ENCODE results near the gene MTREX.
"Not testable (repeated sequence)": the region's sequence is repeated elsewhere in the genome, so short reads cannot be mapped to it uniquely, and the experiment has no call there.

MTREX gene

DNA sequence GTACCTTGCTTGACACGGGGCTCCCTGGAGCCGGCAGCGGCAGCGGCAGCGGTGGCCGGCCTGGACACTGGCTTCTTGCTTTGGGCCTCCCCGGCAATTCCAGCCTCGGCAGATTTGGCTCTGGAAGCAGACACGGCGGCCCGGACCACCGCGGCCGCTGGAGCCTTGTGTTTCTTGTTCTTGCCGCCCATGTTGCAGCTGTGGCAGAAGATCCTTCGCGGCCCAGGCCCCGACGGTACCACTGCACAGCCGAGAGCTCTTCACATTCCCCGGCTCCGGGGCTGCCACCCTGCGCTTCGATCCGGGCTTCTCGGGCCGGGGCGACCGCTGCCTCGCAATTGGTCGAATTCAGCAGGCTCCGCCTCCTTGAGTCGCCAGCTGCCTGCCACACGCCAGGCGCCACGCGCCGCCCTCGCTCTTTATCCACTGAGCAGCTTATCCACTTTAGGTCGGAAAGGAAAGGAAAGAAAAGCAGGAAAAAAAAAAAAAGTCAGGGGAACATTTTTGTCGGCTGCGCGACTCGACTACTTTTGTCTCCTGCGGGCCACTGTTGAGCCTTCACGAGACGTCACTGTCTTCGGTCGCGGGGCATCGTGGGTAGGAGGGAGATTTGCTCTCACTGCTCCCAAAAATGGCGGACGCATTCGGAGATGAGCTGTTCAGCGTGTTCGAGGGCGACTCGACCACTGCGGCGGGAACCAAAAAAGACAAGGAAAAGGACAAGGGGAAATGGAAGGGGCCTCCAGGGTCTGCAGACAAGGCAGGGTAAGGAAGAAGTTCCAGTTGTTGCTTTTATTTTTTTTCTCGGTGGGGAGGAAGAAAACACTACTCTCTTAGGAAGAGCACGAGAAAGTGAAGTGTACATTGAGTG is at the start of gene MTREX, which contains the start of gene DHX29:
MTREX (plus strand) TSS at position 607 of the 871 bp plus-strand sequence; CDS start at position 632, 25 bp downstream.
DHX29 (minus strand) TSS at position 312 of the 871 bp plus-strand sequence; CDS start at position 191, 121 bp downstream.
- DNase-seq: peak; percentile 83

GRCh38 chr5:55258339-55258738 is 49.5 kb upstream of the MTREX start:
- no peak for DNase-seq

- no peak for DNase-seq
These were observed 31.0 kb upstream of the MTREX start for GRCh38 chr5:55276771-55277170.

- DNase-seq: no peak
These were observed 29.0 kb upstream of the MTREX start for GRCh38 chr5:55278778-55279177.

GRCh38 chr5:55286411-55286933 is 21.3 kb upstream of the MTREX start:
- DNase-seq: no peak

DNA sequence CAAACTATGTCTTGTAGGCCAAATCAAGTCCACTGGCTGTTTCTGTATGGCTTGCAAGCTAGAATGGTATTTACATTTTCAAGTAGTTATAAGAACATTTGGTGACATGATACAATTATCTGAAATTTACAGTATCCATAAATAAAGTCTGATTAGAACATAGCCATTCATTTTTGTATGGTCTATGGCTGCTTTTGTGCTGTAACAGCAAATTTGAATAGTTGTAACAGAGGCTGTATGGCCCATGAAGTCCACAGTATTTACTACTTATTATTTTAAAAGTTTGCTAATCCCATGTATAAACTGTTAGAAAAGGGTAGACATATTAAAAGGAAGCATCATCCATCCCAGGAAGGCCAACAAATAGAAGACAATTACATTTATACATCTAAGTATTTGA is 18.0 kb upstream of the MTREX start:
- DNase-seq: no peak

DNA sequence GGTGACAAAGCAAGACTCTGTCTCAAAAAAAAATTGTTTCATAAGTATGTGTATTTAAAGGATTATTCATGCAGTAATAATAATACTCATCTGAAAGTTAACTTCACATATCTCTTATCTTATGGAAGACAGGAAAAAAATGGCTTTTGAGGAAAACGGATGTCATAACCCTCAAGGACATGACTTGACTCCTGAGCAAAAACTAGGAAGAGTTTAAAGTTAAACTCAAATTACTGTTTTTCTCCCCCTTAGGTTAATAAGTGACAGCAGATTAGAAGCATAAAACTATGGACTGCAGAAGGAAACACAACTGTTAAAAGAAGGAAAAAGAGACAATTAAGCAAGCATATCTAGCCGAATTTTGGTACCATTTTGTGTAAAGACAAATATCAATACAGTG is 16.8 kb upstream of the MTREX start:
- DNase-seq: no peak

- DNase-seq: no peak
These were observed 12.9 kb upstream of the MTREX start for GRCh38 chr5:55294935-55295334.

DNA sequence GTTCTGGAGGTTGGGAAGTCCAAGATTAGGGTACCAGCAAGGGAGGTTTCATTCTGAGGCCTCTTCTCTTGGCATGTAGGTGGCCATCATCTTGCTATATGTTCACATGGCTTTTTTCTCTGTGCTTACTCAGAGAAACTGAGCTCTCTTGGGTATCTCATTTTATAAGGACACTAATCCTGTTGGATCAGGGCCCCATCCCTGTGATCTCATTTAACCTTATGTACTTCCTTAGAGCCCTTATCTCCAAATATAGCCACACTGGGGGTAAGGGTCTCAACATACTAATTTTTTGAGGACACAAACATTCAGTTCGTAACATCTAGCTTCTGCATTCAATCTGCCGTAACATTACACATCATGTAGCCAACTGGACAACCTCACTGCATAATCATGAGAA is 6.9 kb upstream of the MTREX start:
- DNase-seq: no peak

DNA sequence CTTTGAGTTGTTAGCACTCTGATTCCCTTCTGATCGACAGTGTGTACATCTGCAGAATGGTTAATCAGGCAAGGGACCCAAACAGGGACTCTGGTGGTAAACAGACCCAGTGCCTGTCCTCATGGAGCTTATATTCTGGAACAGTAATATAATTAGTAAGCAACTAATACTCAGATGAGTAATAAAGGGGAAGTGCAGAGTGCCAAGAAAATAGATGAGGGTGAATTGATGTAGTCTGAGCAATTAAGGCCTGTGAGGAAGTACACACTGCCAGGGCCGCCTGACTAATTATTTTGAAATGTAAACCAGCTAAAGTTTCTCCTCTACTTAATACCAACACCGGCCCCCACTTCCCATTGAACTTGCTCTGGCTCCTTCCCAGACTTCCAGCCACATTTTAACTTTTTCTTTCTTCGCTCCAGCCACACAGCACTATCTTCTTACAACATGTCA is 4.5 kb upstream of the MTREX start:
- DNase-seq: no peak

DNA sequence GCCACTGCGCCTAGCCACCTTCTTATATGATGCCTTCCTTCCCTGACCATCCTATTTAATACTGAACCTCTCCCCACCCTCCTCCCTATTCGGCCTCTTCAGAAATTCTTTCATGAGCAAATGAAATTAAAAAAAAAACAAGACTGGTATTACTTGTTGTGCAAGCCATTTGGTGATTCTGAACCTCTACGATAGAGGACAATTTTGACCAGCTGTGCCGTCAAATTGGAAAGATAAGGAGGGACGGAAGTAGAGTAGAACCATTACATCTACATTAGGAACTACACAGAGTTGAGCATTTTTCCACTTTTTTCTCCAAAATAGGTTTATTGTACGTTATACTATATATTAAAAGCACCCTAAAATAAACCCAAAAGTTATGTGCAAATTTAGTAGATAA is 3.2 kb upstream of the MTREX start:
- no peak for DNase-seq

GRCh38 chr5:55305345-55305744 is 2.4 kb upstream of the MTREX start:
- no peak for DNase-seq

DNA sequence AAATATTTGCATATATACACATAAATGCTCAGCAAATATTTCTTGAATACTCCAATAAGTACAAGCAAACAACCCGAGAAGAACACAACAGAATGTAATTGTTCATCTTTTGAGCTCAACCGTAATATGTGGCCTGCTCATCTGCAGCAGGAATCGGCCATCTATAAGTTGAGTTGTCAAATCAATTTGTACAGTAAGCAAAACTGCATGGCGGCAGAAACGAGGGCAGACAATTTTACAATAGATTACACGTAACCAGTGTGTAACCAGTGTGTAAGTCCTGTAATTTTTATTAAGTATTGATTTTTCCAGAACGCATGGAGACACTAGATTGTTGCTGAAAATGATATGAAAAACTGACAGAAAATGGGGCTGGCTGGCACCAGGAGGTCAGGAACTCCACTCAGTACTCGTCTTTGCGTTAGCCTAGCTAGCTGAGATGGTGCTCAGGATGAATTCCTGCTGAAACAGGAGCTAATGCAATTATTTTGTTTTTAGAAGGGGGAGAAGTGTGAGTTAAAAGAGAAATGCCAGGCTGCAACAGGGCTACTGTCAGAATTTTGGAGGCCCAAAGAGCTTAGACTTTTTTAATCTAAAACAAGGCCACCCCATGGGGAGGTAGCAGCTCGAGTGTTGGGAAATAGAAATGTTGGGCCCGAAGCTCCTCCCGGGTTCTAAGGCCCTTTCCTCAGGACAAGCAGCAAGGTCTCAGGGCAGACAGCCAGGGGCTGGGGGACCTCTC is 977 bp upstream of the MTREX start:
- DNase-seq: no peak

DNA sequence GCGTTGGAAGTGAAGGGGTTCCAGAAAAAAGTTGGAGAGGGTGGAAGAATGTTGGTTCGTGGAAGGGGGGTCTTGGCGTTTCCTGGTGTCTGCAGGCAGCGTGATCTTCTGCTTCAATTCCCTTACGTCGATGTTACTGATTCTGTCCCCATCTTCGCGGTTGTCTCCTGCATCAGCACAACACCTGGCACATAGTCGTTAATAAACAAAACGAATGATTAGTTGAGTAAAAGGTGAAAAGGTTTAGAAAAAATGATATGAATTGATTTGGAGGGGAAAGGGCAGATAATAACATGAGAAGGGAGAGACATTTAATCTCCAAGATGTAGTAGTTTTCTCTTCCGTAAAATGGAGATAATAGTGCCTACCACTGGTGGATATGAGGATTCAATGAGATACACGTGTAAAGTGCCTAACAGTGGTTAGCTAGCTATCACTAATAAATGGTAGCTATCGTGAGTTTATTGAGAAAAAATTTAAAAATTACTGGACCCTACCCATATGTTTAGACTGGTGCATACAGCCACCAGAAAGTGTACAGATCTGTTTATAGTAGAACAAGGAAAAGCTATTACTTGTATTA is 556 bp downstream of the MTREX start:
- peak in 1 of 2 experiments; percentile 5 for DNase-seq

GRCh38 chr5:55313870-55314617 is 6.3 kb downstream of the MTREX start:
- DNase-seq: no peak

- DNase-seq: no peak
These were observed 8.5 kb downstream of the MTREX start for GRCh38 chr5:55316289-55316688.

DNA sequence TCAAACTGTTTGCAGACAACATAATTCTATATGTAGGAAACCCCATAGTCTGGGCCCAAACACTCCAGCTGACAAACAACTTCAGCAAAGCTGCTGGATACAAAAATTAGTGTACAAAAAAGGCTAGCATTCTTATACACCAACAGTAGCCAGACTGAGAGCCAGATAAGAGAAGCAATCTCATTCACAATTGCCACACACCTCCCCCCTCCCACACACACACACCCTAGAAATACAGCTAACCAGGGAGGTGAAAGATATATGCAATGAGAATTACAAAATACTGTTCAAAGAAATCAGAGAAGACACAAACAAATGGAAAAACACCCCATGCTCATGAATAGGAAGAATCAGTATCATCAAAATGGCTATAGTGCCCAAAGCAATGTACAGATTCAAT is 9.0 kb downstream of the MTREX start:
- DNase-seq: no peak

GRCh38 chr5:55318237-55318636 is 10.4 kb downstream of the MTREX start:
- not testable (repeated sequence) for DNase-seq

GRCh38 chr5:55319491-55319890 is 11.7 kb downstream of the MTREX start:
- DNase-seq: no peak

DNA sequence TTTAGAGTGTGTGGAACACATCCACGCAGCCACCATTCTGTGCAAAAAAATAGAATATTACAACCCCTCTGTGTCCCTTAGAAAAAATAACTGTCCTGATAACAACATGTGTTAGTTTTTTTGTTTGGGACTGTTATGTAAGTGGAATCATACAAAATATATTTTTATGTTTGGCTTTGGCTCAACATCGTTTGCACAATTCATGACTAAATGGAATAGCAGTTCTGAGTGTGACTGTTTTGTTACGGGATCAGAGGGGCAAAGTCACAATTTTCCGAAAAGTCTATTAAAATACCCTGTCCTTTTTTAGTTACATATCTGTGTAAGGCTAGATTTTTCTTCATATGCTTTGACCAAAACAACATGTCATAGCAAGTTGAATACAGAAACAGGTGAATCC is 12.8 kb downstream of the MTREX start:
- DNase-seq: no peak

DNA sequence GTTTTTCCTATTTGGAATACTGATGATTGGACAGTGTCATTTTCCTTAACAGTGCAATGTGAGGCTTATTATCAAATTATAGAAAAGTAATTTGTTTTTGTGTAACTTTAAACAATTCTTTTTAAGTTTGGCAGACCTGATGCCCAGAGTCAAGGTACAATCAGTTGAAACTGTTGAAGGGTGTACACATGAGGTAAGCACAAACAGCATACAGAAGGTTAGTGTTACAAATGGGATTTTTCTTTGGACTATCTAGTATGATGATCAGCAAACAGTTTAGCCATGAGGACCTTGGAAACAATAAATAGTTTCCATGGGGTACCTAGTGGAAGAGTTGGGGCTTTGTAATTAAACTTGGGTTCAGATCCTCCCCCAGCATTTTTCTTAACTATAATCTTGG is 16.2 kb downstream of the MTREX start:
- no peak for DNase-seq

DNA sequence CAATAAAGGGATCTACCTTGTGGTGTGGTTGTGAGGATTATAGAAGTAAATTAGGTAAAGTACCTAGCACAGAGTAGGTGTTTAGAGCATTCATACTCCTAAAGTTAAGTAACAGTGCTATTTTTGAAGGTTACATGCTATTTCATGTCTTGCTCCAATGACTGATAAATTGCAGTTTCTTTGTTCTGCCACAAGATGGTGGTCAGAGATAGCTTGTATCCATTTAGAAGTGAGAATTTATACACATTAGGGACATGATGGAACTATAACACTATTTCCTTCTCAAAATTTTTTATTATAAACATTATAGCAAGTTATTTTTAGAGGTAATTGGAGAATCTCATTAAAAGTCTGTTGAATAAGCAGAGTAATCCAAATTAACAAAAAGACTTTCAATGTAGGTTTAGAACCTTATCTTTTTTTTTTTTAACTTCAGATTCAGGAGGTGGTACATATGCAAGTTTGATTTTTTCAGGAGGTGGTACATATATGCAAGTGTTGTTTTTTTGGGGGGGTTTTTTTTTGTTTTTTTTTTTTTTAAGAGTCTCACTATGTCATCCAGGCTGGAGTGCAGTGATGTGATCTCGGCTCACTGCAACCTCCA is 17.1 kb downstream of the MTREX start:
- no peak for DNase-seq

Data from activated CD4-positive, alpha-beta T cell treated with anti-CD3 and anti-CD28 coated beads, Interleukin-2, amount 50 U/mL, for 4 hours (primary cell).